WTC11 (cell line): ENCODE results near the gene C1orf35.

ENCODE experiments used
- ELF4 ChIP-seq: sonication (generic); formaldehyde crosslinking; IDR thresholded peaks from 2 replicates; pipeline ENCODE4 v1.8.1; 2022; ENCODE audit warnings: low read depth, mild to moderate bottlenecking, moderate library complexity, missing genetic modification reagents
- SP1 ChIP-seq: sonication (generic); formaldehyde crosslinking; conservative IDR thresholded peaks from 2 replicates; pipeline ENCODE4 v1.8.1; 2022; ENCODE audit warnings: missing genetic modification reagents
- ZNF138 ChIP-seq: sonication (generic); formaldehyde crosslinking; conservative IDR thresholded peaks from 2 replicates; pipeline ENCODE4 v1.8.1; 2022; ENCODE audit warnings: mild to moderate bottlenecking, moderate library complexity, missing genetic modification reagents
- TF ChIP-seq, protein P1 (sequence below): sonication (generic); formaldehyde crosslinking; IDR thresholded peaks from 2 replicates; pipeline ENCODE4 v1.8.0; 2022; ENCODE audit warnings: mild to moderate bottlenecking, missing genetic modification reagents
- TF ChIP-seq, protein P2 (sequence below): fragments of 200-600 bp; IDR thresholded peaks from 2 replicates; pipeline ENCODE4 v1.8.0; 2022; ENCODE audit warnings: antibody characterized with exemption
- TF ChIP-seq, protein P3 (sequence below): fragments of 250-450 bp; sonication (Bioruptor Pico); IDR thresholded peaks from 2 replicates; pipeline ENCODE4 v1.9.0; 2021; ENCODE audit warnings: mild to moderate bottlenecking

DNA sequence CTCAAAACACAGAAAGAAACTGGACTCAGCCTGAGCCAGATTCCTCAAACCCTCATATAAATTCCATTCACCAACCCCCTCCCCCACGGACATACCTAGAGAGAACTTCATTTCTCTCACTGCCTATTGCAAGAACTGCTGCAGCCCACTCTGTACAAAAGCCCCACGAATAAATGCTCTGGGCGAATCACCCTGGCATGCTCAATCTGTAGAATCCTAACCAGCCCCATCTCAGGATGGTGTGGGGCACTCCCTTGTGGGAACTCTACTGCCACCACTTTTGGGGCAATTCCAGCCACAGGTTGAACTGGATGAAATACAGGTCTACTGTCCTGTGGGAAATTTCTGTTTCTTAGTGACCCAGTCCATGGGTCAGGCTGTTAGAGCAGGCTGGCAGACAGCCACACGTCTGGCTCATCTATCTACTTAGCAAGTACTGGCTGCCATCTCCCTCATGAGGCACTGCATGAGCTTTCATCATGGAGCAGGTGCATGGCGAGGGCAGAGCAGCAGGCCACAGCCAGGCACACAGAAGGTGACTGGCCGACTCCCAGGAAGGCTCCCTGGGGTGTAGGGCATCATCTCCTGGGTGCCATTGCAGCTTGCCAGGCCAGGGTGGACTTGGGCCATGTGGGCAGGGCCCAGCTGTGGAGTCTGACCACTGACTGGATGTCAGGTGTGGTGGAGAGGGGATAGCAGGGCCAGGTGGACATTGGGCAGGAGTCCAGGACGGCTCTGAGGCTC, 1.6 kb upstream of the C1orf35 start:
- no peak for TF ChIP-seq ELF4 (CRISPR knock-in tag)
- no peak for TF ChIP-seq ZNF138 (CRISPR knock-in tag)
- TF ChIP-seq, protein P1, sequence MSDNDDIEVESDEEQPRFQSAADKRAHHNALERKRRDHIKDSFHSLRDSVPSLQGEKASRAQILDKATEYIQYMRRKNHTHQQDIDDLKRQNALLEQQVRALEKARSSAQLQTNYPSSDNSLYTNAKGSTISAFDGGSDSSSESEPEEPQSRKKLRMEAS (CRISPR knock-in tag), result no peak
- TF ChIP-seq SP1, result no peak
- TF ChIP-seq, protein P2, sequence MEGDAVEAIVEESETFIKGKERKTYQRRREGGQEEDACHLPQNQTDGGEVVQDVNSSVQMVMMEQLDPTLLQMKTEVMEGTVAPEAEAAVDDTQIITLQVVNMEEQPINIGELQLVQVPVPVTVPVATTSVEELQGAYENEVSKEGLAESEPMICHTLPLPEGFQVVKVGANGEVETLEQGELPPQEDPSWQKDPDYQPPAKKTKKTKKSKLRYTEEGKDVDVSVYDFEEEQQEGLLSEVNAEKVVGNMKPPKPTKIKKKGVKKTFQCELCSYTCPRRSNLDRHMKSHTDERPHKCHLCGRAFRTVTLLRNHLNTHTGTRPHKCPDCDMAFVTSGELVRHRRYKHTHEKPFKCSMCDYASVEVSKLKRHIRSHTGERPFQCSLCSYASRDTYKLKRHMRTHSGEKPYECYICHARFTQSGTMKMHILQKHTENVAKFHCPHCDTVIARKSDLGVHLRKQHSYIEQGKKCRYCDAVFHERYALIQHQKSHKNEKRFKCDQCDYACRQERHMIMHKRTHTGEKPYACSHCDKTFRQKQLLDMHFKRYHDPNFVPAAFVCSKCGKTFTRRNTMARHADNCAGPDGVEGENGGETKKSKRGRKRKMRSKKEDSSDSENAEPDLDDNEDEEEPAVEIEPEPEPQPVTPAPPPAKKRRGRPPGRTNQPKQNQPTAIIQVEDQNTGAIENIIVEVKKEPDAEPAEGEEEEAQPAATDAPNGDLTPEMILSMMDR, result no peak
- TF ChIP-seq, protein P3, sequence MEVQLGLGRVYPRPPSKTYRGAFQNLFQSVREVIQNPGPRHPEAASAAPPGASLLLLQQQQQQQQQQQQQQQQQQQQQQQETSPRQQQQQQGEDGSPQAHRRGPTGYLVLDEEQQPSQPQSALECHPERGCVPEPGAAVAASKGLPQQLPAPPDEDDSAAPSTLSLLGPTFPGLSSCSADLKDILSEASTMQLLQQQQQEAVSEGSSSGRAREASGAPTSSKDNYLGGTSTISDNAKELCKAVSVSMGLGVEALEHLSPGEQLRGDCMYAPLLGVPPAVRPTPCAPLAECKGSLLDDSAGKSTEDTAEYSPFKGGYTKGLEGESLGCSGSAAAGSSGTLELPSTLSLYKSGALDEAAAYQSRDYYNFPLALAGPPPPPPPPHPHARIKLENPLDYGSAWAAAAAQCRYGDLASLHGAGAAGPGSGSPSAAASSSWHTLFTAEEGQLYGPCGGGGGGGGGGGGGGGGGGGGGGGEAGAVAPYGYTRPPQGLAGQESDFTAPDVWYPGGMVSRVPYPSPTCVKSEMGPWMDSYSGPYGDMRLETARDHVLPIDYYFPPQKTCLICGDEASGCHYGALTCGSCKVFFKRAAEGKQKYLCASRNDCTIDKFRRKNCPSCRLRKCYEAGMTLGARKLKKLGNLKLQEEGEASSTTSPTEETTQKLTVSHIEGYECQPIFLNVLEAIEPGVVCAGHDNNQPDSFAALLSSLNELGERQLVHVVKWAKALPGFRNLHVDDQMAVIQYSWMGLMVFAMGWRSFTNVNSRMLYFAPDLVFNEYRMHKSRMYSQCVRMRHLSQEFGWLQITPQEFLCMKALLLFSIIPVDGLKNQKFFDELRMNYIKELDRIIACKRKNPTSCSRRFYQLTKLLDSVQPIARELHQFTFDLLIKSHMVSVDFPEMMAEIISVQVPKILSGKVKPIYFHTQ (CRISPR knock-in tag), result no peak
